Measurements from ENCODE around the gene MAN1A1. TPM values are rescaled to one million over a fixed set of nuclear protein-coding genes. Genes with fewer than 3 reads are reported as not detected.

MAN1A1 gene
- total RNA-seq, 1 experiment from 2014 or later, result 13.3 TPM

DNA sequence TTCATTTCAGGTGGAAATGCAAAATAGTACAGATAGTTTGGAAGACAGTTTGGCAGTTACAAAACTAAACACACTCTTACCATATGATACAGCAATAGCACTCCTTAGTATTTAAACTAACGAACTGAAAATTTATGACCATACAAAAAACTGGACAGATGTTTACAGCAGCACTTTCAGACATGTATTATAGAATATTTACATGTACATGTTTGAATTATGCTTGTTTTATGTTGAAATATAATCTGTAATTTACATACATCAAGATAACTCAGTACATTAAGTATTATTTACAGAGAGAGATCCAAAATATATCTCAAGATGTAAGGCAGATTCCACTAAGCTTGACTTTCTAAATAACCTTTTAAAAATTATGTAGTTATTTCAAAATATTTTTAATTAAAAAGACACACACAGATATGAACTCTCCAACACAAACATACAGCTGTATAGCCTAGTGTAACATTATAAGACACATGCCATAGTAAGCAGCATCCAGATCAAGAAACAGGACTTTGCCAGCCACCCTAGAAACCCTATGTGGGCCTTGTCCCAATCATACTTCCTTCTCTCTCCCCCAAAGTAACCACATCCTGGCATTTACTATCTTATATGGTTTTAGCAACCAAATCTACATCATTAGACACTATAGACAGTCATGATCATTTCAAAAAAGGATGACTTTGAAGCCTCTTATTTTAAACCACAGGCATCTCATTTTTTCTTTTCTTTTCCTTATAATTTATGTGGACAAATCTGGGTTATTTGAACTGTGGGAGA, 82.2 kb downstream of the MAN1A1 start:
- no TSS peak for BruUV-seq (replicated peaks)
- H3K27me3 Mint-ChIP-seq (ENCODE audit: unreplicated experiment), result no peaks in the 10 kb centered on the region
- DNase-seq, result no peak
- H3K9me3 Mint-ChIP-seq (ENCODE audit: low read depth, unreplicated experiment), result peaks cover 6% of the 10 kb centered on the region
- no peaks in the 10 kb centered on the region for H3K36me3 Mint-ChIP-seq (ENCODE audit: insufficient read depth, unreplicated experiment)
- CTCF ChIA-PET, result no interaction called here
- H3K4me3 Mint-ChIP-seq (ENCODE audit: low read depth, unreplicated experiment), result no peak overlapping the region
- no peaks in the 10 kb centered on the region for H3K4me1 Mint-ChIP-seq (ENCODE audit: low read depth, unreplicated experiment)
- intact Hi-C loops (cut with micrococcal nuclease; ENCODE audit: unreplicated experiment), result no loop called here
- no peak overlapping the region for H3K27ac Mint-ChIP-seq (ENCODE audit: unreplicated experiment)
- TF ChIP-seq, protein P1, sequence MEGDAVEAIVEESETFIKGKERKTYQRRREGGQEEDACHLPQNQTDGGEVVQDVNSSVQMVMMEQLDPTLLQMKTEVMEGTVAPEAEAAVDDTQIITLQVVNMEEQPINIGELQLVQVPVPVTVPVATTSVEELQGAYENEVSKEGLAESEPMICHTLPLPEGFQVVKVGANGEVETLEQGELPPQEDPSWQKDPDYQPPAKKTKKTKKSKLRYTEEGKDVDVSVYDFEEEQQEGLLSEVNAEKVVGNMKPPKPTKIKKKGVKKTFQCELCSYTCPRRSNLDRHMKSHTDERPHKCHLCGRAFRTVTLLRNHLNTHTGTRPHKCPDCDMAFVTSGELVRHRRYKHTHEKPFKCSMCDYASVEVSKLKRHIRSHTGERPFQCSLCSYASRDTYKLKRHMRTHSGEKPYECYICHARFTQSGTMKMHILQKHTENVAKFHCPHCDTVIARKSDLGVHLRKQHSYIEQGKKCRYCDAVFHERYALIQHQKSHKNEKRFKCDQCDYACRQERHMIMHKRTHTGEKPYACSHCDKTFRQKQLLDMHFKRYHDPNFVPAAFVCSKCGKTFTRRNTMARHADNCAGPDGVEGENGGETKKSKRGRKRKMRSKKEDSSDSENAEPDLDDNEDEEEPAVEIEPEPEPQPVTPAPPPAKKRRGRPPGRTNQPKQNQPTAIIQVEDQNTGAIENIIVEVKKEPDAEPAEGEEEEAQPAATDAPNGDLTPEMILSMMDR (IDR thresholded peaks at IDR 0.05; ENCODE audit: unreplicated experiment), result no peak

DNA sequence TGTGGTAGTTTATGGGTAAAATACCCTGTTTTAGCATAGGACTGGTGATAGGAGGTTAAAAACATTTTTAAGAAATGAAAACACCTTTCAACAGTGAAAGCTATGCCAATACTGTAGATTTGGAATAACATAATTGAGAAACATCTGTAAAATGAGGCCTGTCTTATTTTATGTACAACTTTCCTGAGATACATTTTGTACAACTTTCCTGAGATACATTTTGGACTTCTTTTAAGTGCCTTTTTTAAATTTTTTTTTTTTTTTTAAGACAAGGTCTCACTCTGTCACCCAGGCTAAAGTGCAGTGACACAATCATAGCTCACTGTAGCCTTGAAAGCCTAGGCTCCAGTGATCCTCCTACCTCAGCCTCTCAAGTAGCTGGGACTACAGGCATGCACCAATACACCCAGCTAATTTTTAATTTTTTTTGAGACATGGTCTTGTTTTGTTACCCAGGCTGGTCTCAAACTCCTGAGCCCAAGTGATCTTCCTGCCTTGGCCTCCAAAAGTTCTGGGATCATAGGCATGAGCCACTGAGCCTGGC, 84.6 kb downstream of the MAN1A1 start:
- BruUV-seq (replicated peaks), result no TSS peak
- CTCF ChIA-PET, result interaction anchor here (0.6 to 0.9 kb wide), 2 partner anchors 11 to 1146 kb away, joined by 4 to 7 read pairs; no protein-coding TSS in a partner anchor
- Mint-ChIP-seq H3K36me3 (ENCODE audit: insufficient read depth, unreplicated experiment) (no peaks in the 10 kb centered on the region), H3K9me3 (ENCODE audit: low read depth, unreplicated experiment) (no peaks in the 10 kb centered on the region), H3K27ac (ENCODE audit: unreplicated experiment) (no peak overlapping the region), H3K4me3 (ENCODE audit: low read depth, unreplicated experiment) (no peak overlapping the region), H3K27me3 (ENCODE audit: unreplicated experiment) (no peaks in the 10 kb centered on the region), H3K4me1 (ENCODE audit: low read depth, unreplicated experiment) (no peaks in the 10 kb centered on the region)
- TF ChIP-seq, protein P1 (IDR thresholded peaks at IDR 0.05; ENCODE audit: unreplicated experiment), result no peak
- intact Hi-C loops (cut with micrococcal nuclease; ENCODE audit: unreplicated experiment), result no loop called here
- no peak for DNase-seq

DNA sequence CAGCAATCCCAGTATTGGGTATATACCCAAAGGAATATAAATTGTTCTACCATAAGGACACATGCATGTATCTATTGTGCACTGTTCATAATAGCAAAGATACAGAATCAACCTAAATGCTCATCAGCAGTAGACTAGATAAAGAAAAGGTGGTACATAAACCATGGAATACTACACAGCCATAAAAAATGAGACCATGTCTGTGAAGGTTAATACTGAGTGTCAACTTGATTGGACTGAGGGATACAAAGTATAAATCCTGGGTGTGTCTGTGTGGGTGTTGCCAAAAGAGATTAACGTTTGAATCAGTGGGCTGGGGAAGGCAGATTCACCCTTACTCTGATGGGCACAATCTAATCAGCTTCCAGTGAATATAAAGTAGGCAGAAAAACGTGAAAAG, 86.9 kb downstream of the MAN1A1 start:
- Mint-ChIP-seq H3K36me3 (ENCODE audit: insufficient read depth, unreplicated experiment) (no peaks in the 10 kb centered on the region), H3K27me3 (ENCODE audit: unreplicated experiment) (no peaks in the 10 kb centered on the region), H3K27ac (ENCODE audit: unreplicated experiment) (no peak overlapping the region), H3K9me3 (ENCODE audit: low read depth, unreplicated experiment) (no peaks in the 10 kb centered on the region), H3K4me1 (ENCODE audit: low read depth, unreplicated experiment) (peaks cover 9% of the 10 kb centered on the region), H3K4me3 (ENCODE audit: low read depth, unreplicated experiment) (no peak overlapping the region)
- CTCF ChIA-PET, result no interaction called here
- TF ChIP-seq, protein P1 (IDR thresholded peaks at IDR 0.05; ENCODE audit: unreplicated experiment), result no peak
- BruUV-seq (replicated peaks), result no TSS peak
- DNase-seq, result no peak
- intact Hi-C loops (cut with micrococcal nuclease; ENCODE audit: unreplicated experiment), result no loop called here

DNA sequence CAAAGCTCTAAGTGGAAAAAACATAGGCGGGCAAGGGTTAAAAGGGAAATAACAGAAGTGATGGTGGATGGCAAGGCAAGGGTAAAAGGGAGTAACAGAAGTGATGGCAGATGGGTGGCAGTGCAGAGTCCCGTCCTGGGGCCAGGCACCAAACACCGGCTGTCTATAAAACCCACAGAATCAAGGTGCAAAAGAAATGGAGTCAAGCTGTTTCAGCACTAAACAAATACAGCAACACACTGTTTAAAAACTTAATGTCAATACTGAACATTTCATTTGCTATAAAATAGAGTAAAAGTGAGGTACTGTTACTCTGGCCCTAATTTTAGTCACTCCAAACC, 87.6 kb downstream of the MAN1A1 start:
- intact Hi-C loops (cut with micrococcal nuclease; ENCODE audit: unreplicated experiment), result no loop called here
- Mint-ChIP-seq H3K36me3 (ENCODE audit: insufficient read depth, unreplicated experiment) (no peaks in the 10 kb centered on the region), H3K27ac (ENCODE audit: unreplicated experiment) (no peak overlapping the region), H3K9me3 (ENCODE audit: low read depth, unreplicated experiment) (no peaks in the 10 kb centered on the region), H3K27me3 (ENCODE audit: unreplicated experiment) (no peaks in the 10 kb centered on the region), H3K4me3 (ENCODE audit: low read depth, unreplicated experiment) (no peak overlapping the region), H3K4me1 (ENCODE audit: low read depth, unreplicated experiment) (peaks cover 9% of the 10 kb centered on the region)
- CTCF ChIA-PET, result no interaction called here
- DNase-seq, result no peak
- BruUV-seq (replicated peaks), result no TSS peak
- TF ChIP-seq, protein P1 (IDR thresholded peaks at IDR 0.05; ENCODE audit: unreplicated experiment), result no peak
